ENCODE measurements around the gene MBD1.

The MBD1 gene

GRCh38 chr18:50307738-50308470 is 26.6 kb upstream of the MBD1 start:
- DNase-seq (ENCODE audit: low read depth) = peak; percentile 97
- TF ChIP-seq, protein P1, sequence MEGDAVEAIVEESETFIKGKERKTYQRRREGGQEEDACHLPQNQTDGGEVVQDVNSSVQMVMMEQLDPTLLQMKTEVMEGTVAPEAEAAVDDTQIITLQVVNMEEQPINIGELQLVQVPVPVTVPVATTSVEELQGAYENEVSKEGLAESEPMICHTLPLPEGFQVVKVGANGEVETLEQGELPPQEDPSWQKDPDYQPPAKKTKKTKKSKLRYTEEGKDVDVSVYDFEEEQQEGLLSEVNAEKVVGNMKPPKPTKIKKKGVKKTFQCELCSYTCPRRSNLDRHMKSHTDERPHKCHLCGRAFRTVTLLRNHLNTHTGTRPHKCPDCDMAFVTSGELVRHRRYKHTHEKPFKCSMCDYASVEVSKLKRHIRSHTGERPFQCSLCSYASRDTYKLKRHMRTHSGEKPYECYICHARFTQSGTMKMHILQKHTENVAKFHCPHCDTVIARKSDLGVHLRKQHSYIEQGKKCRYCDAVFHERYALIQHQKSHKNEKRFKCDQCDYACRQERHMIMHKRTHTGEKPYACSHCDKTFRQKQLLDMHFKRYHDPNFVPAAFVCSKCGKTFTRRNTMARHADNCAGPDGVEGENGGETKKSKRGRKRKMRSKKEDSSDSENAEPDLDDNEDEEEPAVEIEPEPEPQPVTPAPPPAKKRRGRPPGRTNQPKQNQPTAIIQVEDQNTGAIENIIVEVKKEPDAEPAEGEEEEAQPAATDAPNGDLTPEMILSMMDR (IDR thresholded peaks at IDR 0.05; ENCODE audit: low read depth, low read length) = no peak
- no peak for TF ChIP-seq POLR2A (IDR thresholded peaks at IDR 0.05; ENCODE audit: extremely low read depth, insufficient read length)
- TF ChIP-seq, protein P2, sequence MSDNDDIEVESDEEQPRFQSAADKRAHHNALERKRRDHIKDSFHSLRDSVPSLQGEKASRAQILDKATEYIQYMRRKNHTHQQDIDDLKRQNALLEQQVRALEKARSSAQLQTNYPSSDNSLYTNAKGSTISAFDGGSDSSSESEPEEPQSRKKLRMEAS (IDR thresholded peaks at IDR 0.05; ENCODE audit: low read depth, low read length) = peak; percentile 88
- TF ChIP-seq MYC (IDR thresholded peaks at IDR 0.05; ENCODE audit: low read depth, low read length) = peak; percentile 92

GRCh38 chr18:50307400-50307737 is 26.0 kb upstream of the MBD1 start:
- peak overlapping the region; percentile 77 for H3K4me3 ChIP-seq (ENCODE audit: low read depth, low read length)
- no peak for DNase-seq (ENCODE audit: low read depth)
- TF ChIP-seq, protein P2 (IDR thresholded peaks at IDR 0.05; ENCODE audit: low read depth, low read length) = no peak
- TF ChIP-seq MYC (IDR thresholded peaks at IDR 0.05; ENCODE audit: low read depth, low read length) (no peak), POLR2A (IDR thresholded peaks at IDR 0.05; ENCODE audit: extremely low read depth, insufficient read length) (no peak)
- TF ChIP-seq, protein P1 (IDR thresholded peaks at IDR 0.05; ENCODE audit: low read depth, low read length) = no peak

More at GRCh38 chr18:50307738-50308470, 26.6 kb upstream of the MBD1 start:
- H3K4me3 ChIP-seq (ENCODE audit: low read depth, low read length) = peak overlapping the region; percentile 77

DNA sequence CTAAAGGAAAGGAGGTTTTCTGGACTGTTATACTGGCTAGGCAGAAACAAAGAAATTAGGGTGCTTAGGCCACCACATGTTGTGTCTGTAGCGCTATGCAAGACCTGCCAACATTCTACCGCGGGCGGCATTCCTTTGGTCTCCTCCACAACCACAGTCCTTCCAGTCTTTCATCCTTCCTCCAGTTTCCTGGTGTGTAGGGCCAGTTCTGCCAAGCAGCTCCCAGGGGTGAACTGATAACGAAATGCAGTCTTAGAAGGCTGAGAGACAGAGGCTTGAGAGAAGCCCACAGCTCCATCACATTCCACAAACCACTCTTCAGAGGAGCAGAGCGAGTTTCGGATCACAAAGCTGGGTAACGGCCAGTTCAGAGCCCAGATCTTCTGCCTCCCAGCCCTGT is 25.6 kb upstream of the MBD1 start:
- TF ChIP-seq, protein P1 (IDR thresholded peaks at IDR 0.05; ENCODE audit: low read depth, low read length) = no peak
- no peak for TF ChIP-seq POLR2A (IDR thresholded peaks at IDR 0.05; ENCODE audit: extremely low read depth, insufficient read length)
- TF ChIP-seq, protein P2 (IDR thresholded peaks at IDR 0.05; ENCODE audit: low read depth, low read length) = no peak
- no peak for TF ChIP-seq MYC (IDR thresholded peaks at IDR 0.05; ENCODE audit: low read depth, low read length)
- H3K4me3 ChIP-seq (ENCODE audit: low read depth, low read length) = peak overlapping the region; percentile 77
- peak; percentile 65 for DNase-seq (ENCODE audit: low read depth)

DNA sequence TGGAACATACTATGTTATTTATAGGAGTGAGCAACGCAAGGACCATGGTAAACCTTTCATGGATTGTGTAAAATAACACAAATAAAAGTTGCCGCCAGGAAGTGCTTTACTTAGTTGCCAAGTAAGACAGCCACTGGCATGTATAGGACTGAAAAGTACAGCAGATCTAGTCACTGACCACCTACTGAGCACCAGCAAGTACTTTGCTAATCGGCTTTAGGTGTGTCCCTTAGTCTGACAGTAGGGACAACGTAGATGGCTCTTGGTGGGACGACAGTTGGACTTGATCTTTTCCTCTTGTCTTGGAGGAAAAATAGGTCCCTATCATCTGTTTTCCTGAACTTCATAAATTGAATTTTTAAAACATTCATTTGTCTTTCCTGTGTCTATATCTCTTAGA is 19.8 kb upstream of the MBD1 start:
- no peak overlapping the region for H3K4me3 ChIP-seq (ENCODE audit: low read depth, low read length)
- TF ChIP-seq MYC (IDR thresholded peaks at IDR 0.05; ENCODE audit: low read depth, low read length) = no peak
- TF ChIP-seq POLR2A (IDR thresholded peaks at IDR 0.05; ENCODE audit: extremely low read depth, insufficient read length) = no peak
- TF ChIP-seq, protein P2 (IDR thresholded peaks at IDR 0.05; ENCODE audit: low read depth, low read length) = no peak
- TF ChIP-seq, protein P1 (IDR thresholded peaks at IDR 0.05; ENCODE audit: low read depth, low read length) = no peak
- no peak for DNase-seq (ENCODE audit: low read depth)

GRCh38 chr18:50299626-50300388 is 18.5 kb upstream of the MBD1 start:
- H3K4me3 ChIP-seq (ENCODE audit: low read depth, low read length) = no peak overlapping the region
- no peak for DNase-seq (ENCODE audit: low read depth)

More at GRCh38 chr18:50299626-50300388, 18.5 kb upstream of the MBD1 start:
- no peak for TF ChIP-seq MYC (IDR thresholded peaks at IDR 0.05; ENCODE audit: low read depth, low read length)

Data from NB4 (cell line).